ENCODE results near the gene LMBRD1. TPM values are rescaled to one million over a fixed set of nuclear protein-coding genes. Genes with fewer than 3 reads are reported as not detected.
"Not testable (repeated sequence)": the region's sequence is repeated elsewhere in the genome, so short reads cannot be mapped to it uniquely, and the experiment has no call there.

LMBRD1 gene
- total RNA-seq, 1 experiment from 2014 or later = 29.9 TPM

GRCh38 chr6:69666779-69667178, 130.0 kb downstream of the LMBRD1 start:
- not testable (repeated sequence) for H3K4me1 ChIP-seq; DNase-seq; H3K36me3 ChIP-seq; H3K27me3 ChIP-seq; H3K4me3 ChIP-seq; H3K9me3 ChIP-seq (replicated peaks); H3K27ac ChIP-seq

- Histone ChIP-seq H3K4me3 (no peak overlapping the region), H3K4me1 (no peaks in the 10 kb centered on the region), H3K27ac (no peak overlapping the region), H3K9me3 (replicated peaks) (no peaks in the 10 kb centered on the region), H3K27me3 (no peaks in the 10 kb centered on the region), H3K36me3 (no peaks in the 10 kb centered on the region)
- no peak for DNase-seq
These were observed 131.4 kb downstream of the LMBRD1 start for GRCh38 chr6:69665437-69665836.

GRCh38 chr6:69664551-69664950, 132.3 kb downstream of the LMBRD1 start:
- no peak overlapping the region for H3K4me3 ChIP-seq
- no peak overlapping the region for H3K27ac ChIP-seq
- no peaks in the 10 kb centered on the region for H3K36me3 ChIP-seq
- no peak for DNase-seq
- H3K4me1 ChIP-seq = no peaks in the 10 kb centered on the region
- H3K9me3 ChIP-seq (replicated peaks) = no peaks in the 10 kb centered on the region
- no peaks in the 10 kb centered on the region for H3K27me3 ChIP-seq

GRCh38 chr6:69663215-69663614, 133.6 kb downstream of the LMBRD1 start:
- Histone ChIP-seq H3K36me3 (no peaks in the 10 kb centered on the region), H3K27me3 (no peaks in the 10 kb centered on the region), H3K9me3 (replicated peaks) (0 out of 2 replicates have a peak, but pooled peaks cover under 1% of the 10 kb centered on the region), H3K4me3 (no peak overlapping the region), H3K27ac (no peak overlapping the region), H3K4me1 (no peaks in the 10 kb centered on the region)
- no peak for DNase-seq

- H3K27me3 ChIP-seq = no peaks in the 10 kb centered on the region
- no peak for DNase-seq
- H3K4me3 ChIP-seq = no peak overlapping the region
- no peaks in the 10 kb centered on the region for H3K9me3 ChIP-seq (replicated peaks)
- H3K36me3 ChIP-seq = no peaks in the 10 kb centered on the region
- H3K4me1 ChIP-seq = no peaks in the 10 kb centered on the region
- no peak overlapping the region for H3K27ac ChIP-seq
These were observed 146.1 kb downstream of the LMBRD1 start for GRCh38 chr6:69650703-69651102.

GRCh38 chr6:69647726-69648125, 149.1 kb downstream of the LMBRD1 start:
- Histone ChIP-seq H3K36me3 (no peaks in the 10 kb centered on the region), H3K4me1 (no peaks in the 10 kb centered on the region), H3K27ac (no peak overlapping the region), H3K9me3 (replicated peaks) (no peaks in the 10 kb centered on the region), H3K4me3 (no peak overlapping the region), H3K27me3 (no peaks in the 10 kb centered on the region)
- DNase-seq = no peak

GRCh38 chr6:69643688-69644087, 153.1 kb downstream of the LMBRD1 start:
- Histone ChIP-seq H3K4me1 (no peaks in the 10 kb centered on the region), H3K36me3 (no peaks in the 10 kb centered on the region), H3K27me3 (no peaks in the 10 kb centered on the region), H3K9me3 (replicated peaks) (no peaks in the 10 kb centered on the region), H3K27ac (no peak overlapping the region), H3K4me3 (no peak overlapping the region)
- no peak for DNase-seq

- no peaks in the 10 kb centered on the region for H3K27me3 ChIP-seq
- no peaks in the 10 kb centered on the region for H3K36me3 ChIP-seq
- H3K4me3 ChIP-seq = no peak overlapping the region
- H3K4me1 ChIP-seq = no peaks in the 10 kb centered on the region
- no peak overlapping the region for H3K27ac ChIP-seq
- H3K9me3 ChIP-seq (replicated peaks) = no peaks in the 10 kb centered on the region
- DNase-seq = no peak
These were observed 163.9 kb downstream of the LMBRD1 start for GRCh38 chr6:69632932-69633331.

GRCh38 chr6:69631552-69632346, 165.1 kb downstream of the LMBRD1 start:
- no peaks in the 10 kb centered on the region for H3K4me1 ChIP-seq
- no peak overlapping the region for H3K27ac ChIP-seq
- no peak overlapping the region for H3K4me3 ChIP-seq
- no peak for DNase-seq
- no peaks in the 10 kb centered on the region for H3K36me3 ChIP-seq
- H3K9me3 ChIP-seq (replicated peaks) = no peaks in the 10 kb centered on the region
- H3K27me3 ChIP-seq = no peaks in the 10 kb centered on the region

GRCh38 chr6:69630767-69631166, 166.0 kb downstream of the LMBRD1 start:
- no peaks in the 10 kb centered on the region for H3K4me1 ChIP-seq
- no peak for DNase-seq
- H3K27me3 ChIP-seq = no peaks in the 10 kb centered on the region
- no peaks in the 10 kb centered on the region for H3K36me3 ChIP-seq
- H3K4me3 ChIP-seq = no peak overlapping the region
- H3K9me3 ChIP-seq (replicated peaks) = no peaks in the 10 kb centered on the region
- no peak overlapping the region for H3K27ac ChIP-seq

- no peak for DNase-seq
- Histone ChIP-seq H3K27me3 (no peaks in the 10 kb centered on the region), H3K27ac (no peak overlapping the region), H3K9me3 (replicated peaks) (no peaks in the 10 kb centered on the region), H3K36me3 (no peaks in the 10 kb centered on the region), H3K4me3 (no peak overlapping the region), H3K4me1 (no peaks in the 10 kb centered on the region)
These were observed 169.2 kb downstream of the LMBRD1 start for GRCh38 chr6:69627625-69628024.

- peaks cover 4% of the 10 kb centered on the region; the same call in 1 of the 2 replicates for H3K4me1 ChIP-seq
- H3K36me3 ChIP-seq = no peaks in the 10 kb centered on the region
- H3K9me3 ChIP-seq (replicated peaks) = no peaks in the 10 kb centered on the region
- no peak for DNase-seq
- no peak overlapping the region for H3K4me3 ChIP-seq
- H3K27me3 ChIP-seq = no peaks in the 10 kb centered on the region
- H3K27ac ChIP-seq = no peak overlapping the region
These were observed 171.9 kb downstream of the LMBRD1 start for GRCh38 chr6:69624944-69625343.

Other genes starting within 250 kb of the LMBRD1 start
- 6.1 and 7.3 TPM in 2 replicates for gene COL19A1, start 69.5 kb upstream of the LMBRD1 start, total RNA-seq (2014; rRNA removed; shearing (Covaris generic))